Spinal cord (tissue), 4 donors: Measurements from ENCODE around the gene ADAMTSL1. TPM values are rescaled to one million over a fixed set of nuclear protein-coding genes. Genes with fewer than 3 reads are reported as not detected.

Experiments
- polyA plus RNA-seq, 2 donors: library from polyadenylated mRNA; unstranded; fragments of 120-200 nt; gene quantifications; one replicate each; pipeline ENCODE4 v1.2.1, GENCODE V29; 2013; ENCODE audit not compliant: insufficient read length in 2 of 2
- small RNA-seq: library from RNA; depleted of rRNA; stranded (forward); fragments of <200 nt; gene quantifications from one replicate; pipeline ENCODE3, GENCODE V24; 2014; ENCODE audit warnings: low replicate concordance
- total RNA-seq, 2 donors: library from RNA; depleted of rRNA in 1 of 2; stranded (reverse); fragments of 120-200 nt in 1 of 2; fragments of >200 nt in 1 of 2; gene quantifications; one replicate each; pipeline versions ENCODE4 v1.2.3 to v1.2.4, GENCODE V29; 2013 to 2014

The ADAMTSL1 gene
- total and polyA plus RNA-seq, 4 donors = 21.7 to 35.3 (median 28.4) TPM

Small RNA genes within 50 kb of the gene (small RNA-seq; reads per million reads assigned to genes)
- gene MIR3152 = 0.59 reads per million, percentile 63 among the genes with 10 or more reads in this experiment
